ENCODE results near the gene CCDC13.

The CCDC13 gene

GRCh38 chr3:42795621-42796181, 22.6 kb upstream of the CCDC13 start:
- no peak for DNase-seq

DNA sequence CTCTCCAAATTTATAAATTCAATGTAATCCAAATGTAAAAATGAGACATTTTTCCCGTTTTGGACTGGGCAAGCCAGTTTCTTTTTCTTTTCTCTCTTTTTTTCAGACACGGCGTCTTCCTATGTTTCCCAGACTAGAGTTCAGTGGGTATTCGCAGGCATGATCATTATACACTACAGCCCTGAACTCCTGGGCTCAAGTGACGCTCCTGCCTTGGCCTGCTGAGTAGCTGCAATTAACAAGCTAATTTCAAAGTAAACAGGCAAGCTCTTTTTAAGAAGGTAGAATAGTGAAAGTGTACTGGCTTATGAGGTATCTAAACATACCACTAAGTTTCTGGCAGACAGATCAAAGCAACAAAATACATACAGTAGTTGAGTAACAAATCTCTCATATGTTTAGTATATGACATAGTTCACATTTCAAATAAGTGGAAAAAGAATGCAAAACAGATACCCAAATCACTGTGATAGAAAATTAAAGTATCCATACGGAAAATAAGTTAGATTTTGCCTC, 17.7 kb upstream of the CCDC13 start:
- no peak for DNase-seq

DNA sequence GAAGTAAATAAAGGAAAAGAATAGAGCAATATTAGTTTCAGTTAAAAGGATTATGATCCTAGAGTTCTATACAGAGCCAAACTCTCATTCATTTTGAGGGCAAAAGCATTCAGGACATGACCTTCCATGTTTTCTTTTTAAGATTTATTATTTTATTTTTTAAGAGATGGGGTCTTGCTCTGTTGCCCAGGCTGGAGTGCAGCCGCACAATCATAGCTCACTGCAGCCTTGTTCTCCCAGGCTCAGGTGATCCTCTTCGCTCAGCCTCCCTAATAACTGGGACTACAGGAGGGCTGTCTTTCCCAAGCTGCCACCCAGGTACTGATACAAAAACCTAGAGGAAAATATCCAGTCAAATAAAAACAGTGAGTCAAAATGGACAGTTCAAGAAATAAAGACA, 13.6 kb upstream of the CCDC13 start:
- no peak for DNase-seq

DNA sequence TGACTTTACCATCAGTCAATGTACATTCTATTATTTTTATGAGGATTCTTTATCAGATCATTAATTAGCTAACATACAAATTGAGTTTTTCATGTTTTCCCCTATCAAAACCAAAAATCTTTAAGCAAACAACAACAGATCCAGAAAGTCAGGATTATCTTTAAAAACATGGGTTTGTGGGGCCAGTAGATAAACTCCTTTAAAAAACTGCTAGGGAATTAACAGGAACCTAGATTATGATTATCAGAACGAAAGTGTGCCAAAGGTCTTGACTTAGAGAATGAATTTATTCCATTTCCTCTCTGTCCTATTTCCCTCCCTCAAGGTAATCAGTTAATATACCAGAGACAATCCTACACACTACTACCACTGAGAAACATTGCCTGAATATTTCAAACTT, 13.2 kb upstream of the CCDC13 start:
- DNase-seq: no peak

DNA sequence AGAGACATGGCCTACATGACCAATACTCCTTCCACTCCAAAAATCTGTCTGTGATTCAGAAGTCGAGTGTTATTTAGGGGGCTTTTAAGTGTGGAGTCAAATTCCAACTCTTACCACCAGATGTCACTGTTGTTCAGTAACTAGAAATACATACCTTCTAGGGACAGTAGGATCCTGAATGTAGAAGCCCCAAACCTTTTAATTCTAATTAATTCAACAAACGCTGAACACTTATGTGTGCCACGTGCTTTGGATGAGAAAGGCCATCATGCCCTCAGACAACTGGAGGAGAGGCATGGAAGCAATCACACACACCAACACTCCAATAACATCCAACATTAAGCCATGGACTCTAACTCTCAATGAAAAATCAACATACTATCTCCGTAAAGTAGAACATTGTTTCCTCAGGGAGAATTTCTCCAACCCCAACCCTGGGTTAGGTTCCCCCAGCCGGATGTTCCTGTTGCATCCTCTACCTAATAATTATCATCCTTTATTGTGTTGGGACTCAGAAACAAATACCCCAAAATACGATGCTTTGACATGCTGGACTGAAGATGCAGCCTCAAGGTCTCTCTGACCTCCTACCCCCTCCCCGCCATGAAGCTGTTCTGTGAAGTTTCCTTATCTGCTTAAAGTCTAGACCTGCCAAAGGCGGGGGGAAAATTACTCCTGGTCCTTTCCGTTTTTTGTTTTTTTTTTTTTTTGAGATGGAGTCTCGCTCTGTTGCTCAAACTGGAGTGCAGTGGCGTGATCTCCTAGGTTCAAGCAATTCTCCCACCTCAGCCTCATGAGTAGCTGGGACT, 8.0 kb upstream of the CCDC13 start:
- no peak for DNase-seq

GRCh38 chr3:42780398-42780797, 7.3 kb upstream of the CCDC13 start:
- no peak for DNase-seq

GRCh38 chr3:42778644-42779043, 5.6 kb upstream of the CCDC13 start:
- DNase-seq: no peak

GRCh38 chr3:42773409-42773751, 327 bp upstream of the CCDC13 start:
- no peak for DNase-seq

DNA sequence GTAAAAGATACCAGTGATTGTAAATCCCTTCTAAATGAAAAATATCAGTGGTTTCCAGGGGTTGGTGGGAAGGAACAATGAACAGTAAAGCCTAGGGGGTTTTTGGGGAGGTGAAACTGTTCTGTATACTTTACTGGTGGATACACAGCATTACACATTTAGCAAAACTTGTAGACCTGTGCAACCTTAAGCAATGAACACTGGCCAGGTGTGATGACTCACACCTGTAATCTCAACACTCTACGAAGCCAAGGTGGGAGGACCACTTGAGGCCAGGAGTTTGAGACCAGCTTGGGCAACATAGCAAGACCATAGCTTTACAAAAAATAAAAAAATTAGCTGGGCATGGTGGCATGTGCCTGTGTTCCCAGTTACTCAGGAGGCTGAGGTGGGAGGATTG, 1.8 kb downstream of the CCDC13 start:
- no peak for DNase-seq

- DNase-seq: no peak
Observed at GRCh38 chr3:42769477-42770131, 3.4 kb downstream of the CCDC13 start.

DNA sequence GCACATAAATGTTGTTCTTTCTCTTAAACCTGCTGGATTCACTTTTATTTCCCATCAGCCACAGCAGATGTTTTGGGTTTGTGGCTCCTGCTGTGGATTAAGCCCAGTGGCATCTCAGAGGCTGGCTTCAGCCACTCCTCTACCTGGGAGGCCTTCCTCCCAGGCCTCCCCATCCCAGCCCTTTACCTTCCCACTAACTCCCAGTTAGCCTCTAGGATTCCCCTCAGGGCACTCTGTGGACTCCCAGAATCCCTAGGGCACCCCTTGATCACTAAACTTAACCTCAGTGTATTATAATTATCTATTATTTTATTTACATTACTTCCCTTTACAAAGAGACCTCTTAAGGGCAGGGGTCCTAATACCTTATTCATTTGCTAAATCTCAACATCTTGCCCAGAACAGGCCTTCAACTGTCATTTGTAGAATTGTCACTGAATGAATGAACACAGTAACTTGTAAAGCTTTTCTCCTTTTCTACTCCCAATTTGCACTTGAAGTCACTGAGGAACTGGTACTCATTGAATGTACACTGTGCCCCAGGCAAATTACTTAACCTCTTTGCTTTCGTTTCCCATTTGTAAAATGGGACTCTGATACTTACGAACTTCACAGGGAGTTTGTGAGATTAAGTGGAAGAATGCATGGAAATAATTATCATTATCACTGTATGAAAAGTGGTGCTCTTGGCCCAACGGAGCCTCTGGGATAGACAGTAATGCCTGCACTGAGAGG, 8.3 kb downstream of the CCDC13 start:
- no peak for DNase-seq

DNA sequence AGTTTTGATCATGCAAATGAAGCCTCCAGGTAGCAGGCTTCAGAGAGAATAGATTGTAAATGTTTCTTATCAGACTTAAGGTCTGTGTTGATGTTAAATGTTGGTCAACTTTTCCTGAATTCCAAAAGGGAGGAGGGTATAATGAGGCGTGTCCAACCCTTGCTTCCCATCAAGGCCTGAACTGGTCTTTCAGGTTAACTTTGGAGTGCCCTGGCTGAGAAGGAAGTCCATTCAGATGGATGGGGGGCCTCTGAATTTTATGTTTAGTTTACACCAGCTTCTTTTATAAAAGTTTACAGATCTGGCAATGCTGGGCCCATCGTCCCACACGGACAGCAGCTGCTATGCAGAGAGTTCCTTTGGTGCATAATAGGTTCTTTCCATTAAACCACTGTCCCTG, 8.9 kb downstream of the CCDC13 start:
- no peak for DNase-seq

DNA sequence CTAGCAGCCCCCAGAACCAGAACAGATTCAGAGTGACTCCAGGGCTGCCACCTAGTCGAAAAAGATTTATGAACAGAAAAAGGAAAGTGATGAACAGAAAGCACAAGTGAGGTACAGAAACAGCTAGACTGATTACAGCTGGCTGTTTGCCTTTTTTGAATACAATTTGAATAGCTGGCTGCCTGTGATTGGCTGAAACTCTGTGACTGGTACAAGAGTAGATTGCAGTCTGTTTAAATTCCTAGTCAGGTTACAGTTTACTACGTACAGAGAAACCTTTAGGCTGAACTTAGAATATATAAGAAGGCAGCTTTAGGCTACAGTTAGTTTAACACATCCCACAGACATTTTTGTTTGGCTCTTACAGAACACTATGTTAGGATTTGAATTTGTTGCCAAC, 10.0 kb downstream of the CCDC13 start:
- DNase-seq: no peak

DNA sequence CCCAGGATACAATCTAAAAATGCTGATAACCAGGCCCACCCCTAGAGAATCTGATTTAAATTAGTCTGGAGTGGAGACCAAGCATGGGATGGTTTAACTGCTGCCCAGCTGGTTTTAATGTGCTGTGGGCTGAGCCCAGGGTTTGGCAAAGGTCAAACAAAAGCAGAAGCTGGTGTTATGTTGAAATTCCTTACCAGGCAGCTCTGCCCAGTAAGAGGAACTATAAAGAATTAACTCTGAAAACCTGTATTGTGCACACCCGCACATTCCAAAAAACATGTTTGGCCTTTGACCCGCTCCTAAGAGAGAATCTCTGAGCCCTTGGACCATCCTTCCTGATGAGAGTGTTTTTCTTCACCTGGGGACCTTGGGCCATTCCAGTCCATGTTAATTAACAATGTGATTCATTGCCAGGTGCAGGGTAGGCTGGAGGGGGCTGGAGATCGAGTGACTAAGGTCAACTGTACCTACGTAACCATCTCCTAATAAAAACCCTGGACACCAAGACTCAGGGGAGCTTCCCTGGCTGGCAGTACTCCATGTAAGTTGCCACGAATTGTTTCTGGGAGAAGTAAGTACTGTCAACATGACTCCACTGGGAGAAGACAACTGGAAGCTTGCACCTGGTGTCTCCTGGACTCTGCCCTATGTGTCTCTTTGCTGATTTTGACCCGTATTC, 10.9 kb downstream of the CCDC13 start:
- no peak for DNase-seq

DNA sequence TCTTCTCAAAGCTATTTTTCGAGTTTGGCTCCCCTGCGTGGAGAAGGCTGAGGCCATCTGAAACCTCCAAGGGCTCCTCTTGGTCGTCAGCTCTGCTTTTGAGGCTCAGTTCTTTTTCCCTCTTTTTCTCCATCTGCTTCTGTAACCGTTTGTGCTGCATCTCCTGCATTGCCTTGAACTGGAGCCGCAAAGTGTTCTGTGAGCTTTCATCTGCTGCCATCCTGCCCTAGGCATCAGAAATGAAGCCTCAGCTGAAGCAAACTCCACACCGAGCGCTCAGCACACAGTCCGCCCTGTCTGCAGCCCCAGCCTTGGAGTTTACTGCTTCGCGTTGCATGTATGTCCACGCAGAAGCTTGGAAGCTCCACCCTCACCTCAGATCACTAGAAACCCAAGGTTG, 14.9 kb downstream of the CCDC13 start:
- no peak for DNase-seq

GRCh38 chr3:42756681-42757213, 16.3 kb downstream of the CCDC13 start:
- DNase-seq: no peak

DNA sequence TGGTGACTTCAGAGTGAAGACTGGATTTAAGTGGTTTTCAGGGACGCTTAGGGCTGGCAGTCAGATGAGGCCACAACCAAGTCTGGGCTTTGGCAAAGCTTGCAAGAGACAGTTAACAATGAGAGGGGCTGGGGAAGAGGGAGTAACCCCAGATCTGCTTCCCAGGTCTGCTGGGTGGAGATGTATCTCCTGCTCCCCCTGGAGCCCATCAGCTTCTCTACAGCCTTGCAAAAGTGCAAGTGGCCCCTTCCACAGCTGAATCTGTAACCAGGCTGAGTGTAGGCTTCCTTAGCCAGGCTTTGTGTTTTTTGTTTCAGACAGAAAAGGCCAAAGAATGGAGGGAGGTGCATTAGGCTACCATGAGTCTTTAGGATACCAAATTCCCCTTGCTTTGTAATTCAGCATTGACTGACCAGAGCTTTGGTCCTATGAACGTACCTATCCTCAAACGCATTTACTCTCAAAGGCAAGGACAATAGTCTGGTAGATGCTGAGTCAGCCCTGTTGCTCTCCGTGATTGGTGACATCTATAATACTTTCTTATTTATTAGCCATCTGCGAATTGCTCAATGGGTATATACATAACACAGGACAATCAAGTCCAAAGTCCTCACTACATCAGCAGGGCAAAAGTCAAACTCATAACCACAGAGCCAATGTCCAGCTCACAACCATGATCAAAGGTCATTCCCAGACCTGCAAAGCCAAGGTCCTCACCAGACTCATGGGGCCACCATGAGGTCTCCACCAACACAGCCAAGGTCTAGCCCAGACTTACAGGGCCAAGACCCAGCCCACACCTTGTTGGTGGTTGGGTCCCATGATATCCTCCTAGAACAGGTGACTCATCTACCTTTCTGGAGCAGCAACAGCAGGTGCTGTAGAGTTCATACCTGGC, 17.1 kb downstream of the CCDC13 start:
- DNase-seq: no peak

- DNase-seq: no peak
Observed at GRCh38 chr3:42753757-42754156, 19.3 kb downstream of the CCDC13 start.

GRCh38 chr3:42752961-42753360, 20.1 kb downstream of the CCDC13 start:
- no peak for DNase-seq

DNA sequence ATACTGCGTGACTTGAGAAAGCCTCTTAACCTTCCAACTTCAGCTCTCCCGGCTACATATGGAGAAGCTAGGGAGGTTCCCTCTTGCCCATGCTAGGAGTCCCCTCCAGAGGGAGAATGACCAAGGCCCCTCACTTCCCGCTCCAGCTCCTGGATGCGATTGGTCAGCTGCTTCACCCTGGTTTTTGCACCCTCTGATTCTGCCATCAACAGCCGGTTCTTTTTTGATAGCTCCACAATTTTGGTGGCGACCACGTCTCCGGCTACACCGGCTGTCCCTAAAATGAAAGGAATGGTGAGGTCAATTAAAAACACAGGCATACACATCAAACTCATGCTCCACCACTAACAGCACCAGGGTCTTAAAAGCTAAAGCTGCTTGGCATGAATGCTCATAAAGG, 20.6 kb downstream of the CCDC13 start:
- no peak for DNase-seq

DNA sequence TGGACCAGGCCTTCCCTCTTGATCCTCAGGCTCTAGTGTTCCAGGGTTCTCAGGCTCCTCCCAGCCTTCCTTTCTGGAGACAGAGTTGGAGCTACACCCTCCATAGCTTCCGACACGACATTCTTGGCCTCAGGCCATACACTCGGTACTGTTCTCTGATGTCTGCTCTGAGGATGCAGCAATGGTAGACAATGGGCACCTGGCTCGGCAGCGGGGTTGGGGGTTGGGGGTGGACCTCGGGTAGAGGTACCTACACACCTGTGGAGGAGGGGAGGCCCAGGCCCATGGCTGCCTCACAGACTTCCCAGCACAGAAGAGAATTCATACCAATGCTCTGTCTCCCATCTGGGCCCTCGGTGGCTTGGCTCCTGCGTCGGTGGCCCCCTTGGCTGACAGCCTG, 21.4 kb downstream of the CCDC13 start:
- no peak for DNase-seq

GRCh38 chr3:42750834-42751233, 22.2 kb downstream of the CCDC13 start:
- DNase-seq: no peak

Measured in GOT3 (cell line).